GM21619 (cell line): Measurements from ENCODE around the gene PCDHB16.
"Not testable (repeated sequence)": the region's sequence is repeated elsewhere in the genome, so short reads cannot be mapped to it uniquely, and the experiment has no call there.

Source experiments
- ATAC-seq: cut with Tn5 transposase; IDR thresholded peaks from one replicate; pipeline ENCODE4 v1.9.1; 2021; ENCODE audit not compliant: unreplicated experiment

The PCDHB16 gene

DNA sequence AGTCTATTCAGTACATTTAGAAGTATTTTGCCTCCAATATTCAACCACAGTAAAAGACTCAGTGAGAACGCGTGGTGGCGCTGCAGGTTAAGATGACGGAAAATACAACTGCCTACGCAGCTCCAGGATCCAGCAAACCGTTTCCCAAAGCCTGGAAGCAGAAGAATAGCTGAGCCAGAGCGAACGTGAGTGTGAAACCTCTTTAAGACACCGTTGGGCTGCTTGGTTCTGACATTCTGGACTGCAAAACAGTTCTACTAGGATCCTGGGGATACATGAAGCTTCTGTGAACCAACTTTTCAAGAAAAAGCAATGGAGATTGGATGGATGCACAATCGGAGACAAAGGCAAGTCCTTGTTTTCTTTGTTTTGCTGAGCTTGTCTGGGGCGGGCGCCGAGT lies at the start of gene PCDHB16:
TSS of gene PCDHB16 (plus strand) at position 140 of the 400 bp plus-strand sequence. CDS start at position 313, 173 bp downstream.
- no peak for ATAC-seq

DNA sequence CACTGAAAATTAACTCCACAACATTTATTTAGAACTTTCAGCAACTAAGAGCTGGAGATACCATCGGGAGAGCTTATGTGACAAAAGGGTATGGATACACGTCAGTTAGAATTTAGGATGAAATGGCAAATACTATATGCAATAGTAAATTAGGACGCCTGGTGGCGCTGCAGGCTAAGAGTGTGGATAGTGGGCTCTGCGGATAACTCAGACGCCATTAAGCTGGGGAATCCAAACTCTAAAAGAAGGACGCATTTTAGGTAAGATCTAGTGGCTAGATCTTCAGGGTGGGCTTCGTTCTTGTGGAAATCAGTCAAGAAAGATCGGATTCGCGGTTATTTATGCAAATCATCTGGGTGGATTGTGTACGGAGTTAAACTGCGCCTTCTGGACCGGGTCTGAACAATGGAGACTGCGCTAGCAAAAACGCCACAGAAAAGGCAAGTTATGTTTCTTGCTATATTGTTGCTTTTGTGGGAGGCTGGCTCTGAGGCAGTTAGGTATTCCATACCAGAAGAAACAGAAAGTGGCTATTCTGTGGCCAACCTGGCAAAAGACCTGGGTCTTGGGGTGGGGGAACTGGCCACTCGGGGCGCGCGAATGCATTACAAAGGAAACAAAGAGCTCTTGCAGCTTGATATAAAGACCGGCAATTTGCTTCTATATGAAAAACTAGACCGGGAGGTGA lies 47.0 kb upstream of the PCDHB16 start, which contains the start of gene PCDHB5:
TSS of gene PCDHB5 (plus strand) at position 177 of the 688 bp plus-strand sequence. CDS start at position 406, 229 bp downstream.
- no peak for ATAC-seq

DNA sequence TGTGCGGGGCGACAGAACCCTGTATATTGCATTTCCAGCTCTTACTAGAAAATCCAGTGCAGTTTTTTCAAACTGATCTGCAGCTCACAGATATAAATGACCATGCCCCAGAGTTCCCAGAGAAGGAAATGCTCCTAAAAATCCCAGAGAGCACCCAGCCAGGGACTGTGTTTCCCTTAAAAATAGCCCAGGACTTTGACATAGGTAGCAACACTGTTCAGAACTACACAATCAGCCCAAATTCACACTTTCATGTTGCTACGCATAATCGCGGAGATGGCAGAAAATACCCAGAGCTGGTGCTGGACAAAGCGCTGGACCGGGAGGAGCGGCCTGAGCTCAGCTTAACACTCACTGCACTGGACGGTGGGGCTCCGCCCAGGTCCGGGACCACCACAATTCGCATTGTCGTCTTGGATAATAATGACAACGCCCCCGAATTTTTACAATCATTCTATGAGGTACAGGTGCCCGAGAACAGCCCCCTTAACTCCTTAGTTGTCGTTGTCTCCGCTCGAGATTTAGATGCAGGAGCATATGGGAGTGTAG lies 46.4 kb upstream of the PCDHB16 start:
- no peak for ATAC-seq

DNA sequence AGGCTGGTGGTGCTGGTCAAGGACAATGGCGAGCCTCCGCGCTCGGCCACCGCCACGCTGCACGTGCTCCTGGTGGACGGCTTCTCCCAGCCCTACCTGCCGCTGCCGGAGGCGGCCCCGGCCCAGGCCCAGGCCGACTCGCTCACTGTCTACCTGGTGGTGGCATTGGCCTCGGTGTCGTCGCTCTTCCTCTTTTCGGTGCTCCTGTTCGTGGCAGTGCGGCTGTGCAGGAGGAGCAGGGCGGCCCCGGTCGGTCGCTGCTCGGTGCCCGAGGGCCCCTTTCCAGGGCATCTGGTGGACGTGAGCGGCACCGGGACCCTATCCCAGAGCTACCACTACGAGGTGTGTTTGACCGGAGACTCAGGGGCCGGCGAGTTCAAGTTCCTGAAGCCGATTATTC lies 44.8 kb upstream of the PCDHB16 start:
- ATAC-seq, result not testable (repeated sequence)

DNA sequence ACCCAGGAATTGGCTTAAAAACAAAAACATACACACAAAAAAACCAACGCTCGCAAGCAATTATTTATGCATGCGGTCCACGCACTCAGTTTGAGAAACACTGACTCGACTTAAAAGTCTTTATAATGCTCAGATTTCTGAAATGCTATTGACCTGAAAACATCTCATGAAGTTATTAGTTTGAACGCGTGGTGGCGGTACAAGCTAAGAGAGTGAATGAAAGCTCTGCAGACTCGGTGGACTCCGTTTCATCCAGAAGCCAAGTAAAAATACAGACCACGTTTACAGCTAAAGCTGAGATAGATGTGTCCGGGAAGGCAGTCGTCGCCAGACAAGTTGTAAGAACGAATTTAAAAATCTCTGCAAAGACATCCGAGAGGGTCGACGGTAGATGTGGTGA lies 32.4 kb upstream of the PCDHB16 start, which contains the start of gene PCDHB6:
TSS of gene PCDHB6 (plus strand) at position 246 of the 400 bp plus-strand sequence. CDS start 201 bp downstream, outside the sequence.
- ATAC-seq, result no peak

DNA sequence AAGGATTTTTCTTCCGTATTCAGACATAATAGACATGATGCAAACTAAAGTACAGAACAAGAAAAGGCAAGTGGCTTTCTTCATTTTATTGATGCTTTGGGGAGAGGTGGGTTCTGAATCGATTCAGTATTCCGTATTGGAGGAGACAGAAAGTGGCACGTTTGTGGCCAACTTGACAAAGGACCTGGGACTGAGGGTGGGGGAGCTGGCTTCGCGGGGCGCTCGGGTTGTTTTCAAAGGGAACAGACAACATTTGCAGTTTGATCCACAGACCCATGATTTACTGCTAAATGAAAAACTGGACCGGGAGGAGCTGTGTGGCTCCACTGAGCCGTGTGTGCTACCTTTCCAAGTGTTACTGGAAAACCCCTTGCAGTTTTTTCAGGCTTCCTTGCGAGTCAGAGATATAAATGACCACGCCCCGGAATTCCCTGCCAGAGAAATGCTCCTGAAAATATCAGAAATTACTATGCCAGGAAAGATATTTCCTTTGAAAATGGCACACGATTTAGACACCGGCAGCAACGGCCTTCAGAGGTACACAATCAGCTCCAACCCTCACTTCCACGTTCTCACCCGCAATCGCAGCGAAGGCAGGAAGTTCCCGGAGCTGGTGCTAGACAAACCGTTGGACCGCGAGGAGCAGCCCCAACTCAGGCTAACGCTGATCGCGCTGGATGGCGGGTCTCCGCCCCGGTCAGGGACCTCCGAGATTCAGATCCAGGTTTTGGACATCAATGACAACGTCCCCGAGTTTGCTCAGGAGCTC lies 31.8 kb upstream of the PCDHB16 start:
- ATAC-seq, result no peak

DNA sequence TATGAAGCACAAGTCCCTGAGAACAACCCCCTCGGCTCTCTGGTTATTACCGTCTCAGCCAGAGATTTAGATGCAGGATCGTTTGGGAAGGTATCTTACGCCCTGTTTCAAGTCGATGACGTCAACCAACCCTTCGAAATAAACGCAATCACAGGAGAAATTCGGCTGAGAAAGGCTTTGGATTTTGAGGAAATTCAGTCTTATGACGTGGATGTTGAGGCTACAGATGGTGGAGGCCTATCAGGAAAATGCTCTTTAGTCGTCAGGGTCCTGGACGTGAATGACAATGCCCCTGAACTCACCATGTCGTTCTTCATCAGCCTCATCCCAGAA lies 31.2 kb upstream of the PCDHB16 start:
- ATAC-seq, result no peak

DNA sequence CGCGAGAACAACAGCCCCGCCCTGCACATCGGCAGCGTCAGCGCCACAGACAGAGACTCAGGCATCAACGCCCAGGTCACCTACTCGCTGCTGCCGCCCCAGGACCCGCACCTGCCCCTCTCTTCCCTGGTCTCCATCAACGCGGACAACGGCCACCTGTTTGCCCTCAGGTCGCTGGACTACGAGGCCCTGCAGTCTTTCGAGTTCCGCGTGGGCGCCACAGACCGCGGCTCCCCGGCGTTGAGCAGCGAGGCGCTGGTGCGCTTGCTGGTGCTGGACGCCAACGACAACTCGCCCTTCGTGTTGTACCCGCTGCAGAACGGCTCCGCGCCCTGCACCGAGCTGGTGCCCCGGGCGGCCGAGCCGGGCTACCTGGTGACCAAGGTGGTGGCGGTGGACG lies 30.6 kb upstream of the PCDHB16 start:
- not testable (repeated sequence) for ATAC-seq

DNA sequence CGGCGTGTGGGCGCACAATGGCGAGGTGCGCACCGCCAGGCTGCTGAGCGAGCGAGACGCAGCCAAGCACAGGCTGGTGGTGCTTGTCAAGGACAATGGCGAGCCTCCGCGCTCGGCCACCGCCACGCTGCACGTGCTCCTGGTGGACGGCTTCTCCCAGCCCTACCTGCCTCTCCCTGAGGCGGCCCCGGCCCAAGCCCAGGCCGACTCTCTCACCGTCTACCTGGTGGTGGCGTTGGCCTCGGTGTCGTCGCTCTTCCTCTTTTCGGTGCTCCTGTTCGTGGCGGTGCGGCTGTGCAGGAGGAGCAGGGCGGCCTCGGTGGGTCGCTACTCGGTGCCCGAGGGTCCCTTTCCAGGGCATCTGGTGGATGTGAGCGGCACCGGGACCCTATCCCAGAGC lies 30.1 kb upstream of the PCDHB16 start:
- ATAC-seq, result not testable (repeated sequence)

DNA sequence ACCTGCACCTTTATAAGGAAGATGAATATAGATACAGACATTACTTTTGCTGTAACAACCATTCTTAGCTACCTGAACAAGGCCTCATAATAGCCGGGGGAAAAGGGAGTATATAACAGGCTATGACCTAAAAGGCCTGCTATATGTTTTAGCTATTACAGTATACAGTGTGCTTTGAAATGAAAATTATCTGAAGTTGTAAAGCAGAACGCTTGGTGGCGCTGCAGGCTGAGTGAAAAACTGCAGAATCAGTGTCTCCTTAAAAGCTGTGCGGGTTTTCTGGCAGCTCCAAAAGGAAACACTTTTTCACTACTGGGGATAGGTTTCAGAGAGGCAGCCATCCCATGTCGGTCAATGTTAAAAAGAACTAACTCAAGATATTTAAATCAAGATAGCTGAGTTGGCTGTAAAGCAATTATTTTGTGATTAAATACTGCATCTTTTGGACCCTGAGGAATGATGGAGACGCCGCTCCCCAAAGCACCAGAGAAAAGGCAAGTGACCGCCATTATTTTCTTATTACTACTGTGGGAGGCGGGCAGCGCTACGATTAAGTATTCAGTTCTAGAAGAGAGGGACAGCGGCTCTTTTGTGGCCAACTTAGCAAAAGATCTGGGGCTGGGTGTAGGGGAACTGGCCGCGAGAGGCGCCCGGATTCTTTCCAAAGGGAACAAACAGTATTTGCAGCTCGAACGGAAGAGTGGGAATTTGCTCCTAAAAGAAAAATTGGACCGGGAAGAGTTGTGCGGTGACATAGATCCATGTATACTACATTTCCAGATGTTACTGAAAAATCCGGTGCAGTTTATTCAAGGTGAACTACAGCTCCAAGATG lies 26.4 kb upstream of the PCDHB16 start:
- no peak for ATAC-seq

DNA sequence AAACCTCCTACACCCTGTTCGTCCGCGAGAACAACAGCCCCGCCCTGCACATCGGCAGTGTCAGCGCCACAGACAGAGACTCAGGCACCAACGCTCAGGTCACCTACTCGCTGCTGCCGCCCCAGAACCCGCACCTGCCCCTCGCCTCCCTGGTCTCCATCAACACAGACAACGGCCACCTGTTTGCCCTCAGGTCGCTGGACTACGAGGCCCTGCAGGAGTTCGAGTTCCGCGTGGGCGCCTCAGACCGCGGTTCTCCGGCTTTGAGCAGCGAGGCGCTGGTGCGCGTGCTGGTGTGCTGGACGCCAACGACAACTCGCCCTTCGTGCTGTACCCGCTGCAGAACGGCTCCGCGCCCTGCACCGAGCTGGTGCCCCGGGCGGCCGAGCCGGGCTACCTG lies 24.8 kb upstream of the PCDHB16 start:
- not testable (repeated sequence) for ATAC-seq

DNA sequence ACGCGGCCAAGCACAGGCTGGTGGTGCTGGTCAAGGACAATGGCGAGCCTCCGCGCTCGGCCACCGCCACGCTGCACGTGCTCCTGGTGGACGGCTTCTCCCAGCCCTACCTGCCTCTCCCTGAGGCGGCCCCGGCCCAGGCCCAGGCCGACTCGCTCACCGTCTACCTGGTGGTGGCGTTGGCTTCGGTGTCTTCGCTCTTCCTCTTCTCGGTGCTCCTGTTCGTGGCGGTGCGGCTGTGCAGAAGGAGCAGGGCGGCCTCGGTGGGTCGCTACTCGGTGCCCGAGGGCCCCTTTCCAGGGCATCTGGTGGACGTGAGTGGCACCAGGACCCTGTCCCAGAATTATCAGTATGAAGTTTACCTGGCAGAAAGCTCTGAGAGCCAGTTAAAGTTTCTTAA lies 24.3 kb upstream of the PCDHB16 start:
- not testable (repeated sequence) for ATAC-seq

DNA sequence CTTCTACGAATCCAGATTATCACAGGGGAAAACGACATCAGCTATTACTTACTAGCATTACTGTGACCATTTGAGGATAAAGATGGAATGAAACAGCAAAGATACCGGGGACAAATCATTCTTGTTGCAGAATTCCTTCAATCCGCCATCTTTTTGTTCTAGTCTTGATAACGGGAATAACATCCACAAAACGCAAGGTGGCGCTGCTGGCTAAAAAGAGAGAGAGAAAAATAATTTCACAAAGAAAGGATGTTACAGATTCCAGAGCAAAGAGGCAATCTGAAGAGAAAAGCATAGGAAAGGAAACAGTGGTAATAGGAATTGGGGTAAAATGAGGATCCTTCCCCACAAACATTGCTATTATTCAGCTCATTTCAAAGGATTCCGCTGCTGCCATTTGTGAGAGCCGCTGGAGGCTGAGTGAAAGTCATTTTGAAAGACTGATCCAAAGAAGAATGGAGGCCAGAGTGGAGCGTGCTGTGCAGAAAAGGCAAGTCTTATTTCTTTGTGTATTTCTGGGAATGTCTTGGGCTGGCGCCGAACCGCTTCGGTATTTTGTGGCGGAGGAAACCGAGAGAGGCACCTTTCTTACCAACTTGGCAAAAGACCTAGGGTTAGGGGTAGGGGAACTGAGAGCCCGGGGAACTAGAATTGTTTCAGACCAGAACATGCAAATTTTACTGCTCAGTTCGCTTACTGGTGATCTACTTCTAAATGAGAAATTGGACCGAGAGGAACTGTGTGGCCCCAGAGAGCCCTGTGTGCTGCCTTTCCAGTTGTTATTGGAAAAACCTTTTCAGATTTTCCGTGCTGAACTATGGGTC lies 9.6 kb upstream of the PCDHB16 start, which contains the start of gene PCDHB7:
TSS of gene PCDHB7 (plus strand) at position 264 of the 824 bp plus-strand sequence. CDS start at position 456, 192 bp downstream.
- ATAC-seq, result no peak

DNA sequence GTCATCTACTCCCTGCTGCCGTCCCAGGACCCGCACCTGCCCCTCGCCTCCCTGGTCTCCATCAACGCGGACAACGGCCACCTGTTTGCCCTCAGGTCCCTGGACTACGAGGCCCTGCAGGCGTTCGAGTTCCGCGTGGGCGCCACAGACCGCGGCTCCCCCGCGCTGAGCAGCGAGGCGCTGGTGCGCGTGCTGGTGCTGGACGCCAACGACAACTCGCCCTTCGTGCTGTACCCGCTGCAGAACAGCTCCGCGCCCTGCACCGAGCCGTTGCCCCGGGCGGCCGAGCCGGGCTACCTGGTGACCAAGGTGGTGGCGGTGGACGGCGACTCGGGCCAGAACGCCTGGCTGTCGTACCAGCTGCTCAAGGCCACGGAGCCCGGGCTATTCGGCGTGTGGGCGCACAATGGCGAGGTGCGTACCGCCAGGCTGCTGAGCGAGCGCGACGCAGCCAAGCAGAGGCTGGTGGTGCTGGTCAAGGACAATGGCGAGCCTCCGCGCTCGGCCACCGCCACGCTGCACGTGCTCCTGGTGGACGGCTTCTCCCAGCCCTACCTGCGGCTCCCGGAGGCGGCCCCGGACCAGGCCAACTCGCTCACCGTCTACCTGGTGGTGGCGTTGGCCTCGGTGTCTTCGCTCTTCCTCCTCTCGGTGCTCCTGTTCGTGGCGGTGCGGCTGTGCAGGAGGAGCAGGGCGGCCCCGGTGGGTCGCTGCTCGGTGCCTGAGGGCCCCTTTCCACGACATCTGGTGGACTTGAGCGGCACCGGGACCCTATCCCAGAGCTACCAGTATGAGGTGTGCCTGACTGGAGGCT lies 7.7 kb upstream of the PCDHB16 start:
- ATAC-seq, result not testable (repeated sequence)

DNA sequence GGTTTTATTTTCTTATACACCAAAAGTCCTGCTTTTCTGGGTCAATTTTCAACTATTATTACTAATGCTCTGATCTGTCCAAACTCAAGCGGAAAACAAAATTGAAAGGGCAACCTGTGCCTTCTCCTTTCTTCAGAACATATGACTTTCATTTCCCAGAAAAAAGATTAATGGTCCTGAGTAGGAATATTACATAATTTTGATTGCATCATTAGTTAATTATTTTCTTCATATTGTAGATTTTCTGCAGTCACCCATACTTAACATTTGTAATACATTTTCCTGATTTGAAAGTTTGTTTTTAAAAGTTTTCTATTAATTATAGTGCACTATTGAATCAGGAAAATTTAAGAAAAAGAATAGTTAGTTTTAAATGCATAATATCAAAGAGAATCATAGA lies 6.3 kb upstream of the PCDHB16 start:
- no peak for ATAC-seq

DNA sequence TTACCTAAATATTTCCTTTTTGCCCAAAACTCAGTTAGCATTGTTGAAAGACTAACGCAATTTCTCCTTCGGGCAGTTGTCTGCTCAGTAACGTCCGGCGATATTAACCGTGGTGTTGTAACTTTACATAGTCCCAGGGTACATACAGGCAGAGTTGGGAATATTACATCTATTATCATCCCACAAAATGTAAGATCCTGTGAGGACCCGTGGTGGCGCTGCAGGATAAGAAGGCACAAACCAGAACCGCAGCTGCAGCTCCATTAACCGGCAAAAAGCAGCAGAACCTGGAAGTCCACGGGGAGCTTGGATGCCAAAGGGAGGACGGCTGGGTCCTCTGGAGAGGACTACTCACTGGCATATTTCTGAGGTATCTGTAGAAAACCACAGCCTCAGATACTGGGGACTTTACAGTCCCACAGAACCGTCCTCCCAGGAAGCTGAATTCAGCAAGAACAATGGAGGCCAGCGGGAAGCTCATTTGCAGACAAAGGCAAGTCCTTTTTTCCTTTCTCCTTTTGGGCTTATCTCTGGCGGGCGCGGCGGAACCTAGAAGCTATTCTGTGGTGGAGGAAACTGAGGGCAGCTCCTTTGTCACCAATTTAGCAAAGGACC lies 4.5 kb upstream of the PCDHB16 start, which contains the start of gene PCDHB8:
TSS of gene PCDHB8 (plus strand) at position 214 of the 615 bp plus-strand sequence. CDS start at position 459, 245 bp downstream.
- not testable (repeated sequence) for ATAC-seq

DNA sequence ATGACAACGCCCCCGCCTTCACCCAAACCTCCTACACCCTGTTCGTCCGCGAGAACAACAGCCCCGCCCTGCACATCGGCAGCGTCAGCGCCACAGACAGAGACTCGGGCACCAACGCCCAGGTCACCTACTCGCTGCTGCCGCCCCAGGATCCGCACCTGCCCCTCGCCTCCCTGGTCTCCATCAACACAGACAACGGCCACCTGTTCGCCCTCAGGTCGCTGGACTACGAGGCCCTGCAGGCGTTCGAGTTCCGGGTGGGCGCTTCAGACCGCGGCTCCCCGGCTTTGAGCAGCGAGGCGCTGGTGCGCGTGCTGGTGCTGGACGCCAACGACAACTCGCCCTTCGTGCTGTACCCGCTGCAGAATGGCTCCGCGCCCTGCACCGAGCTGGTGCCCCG lies 2.8 kb upstream of the PCDHB16 start:
- not testable (repeated sequence) for ATAC-seq

DNA sequence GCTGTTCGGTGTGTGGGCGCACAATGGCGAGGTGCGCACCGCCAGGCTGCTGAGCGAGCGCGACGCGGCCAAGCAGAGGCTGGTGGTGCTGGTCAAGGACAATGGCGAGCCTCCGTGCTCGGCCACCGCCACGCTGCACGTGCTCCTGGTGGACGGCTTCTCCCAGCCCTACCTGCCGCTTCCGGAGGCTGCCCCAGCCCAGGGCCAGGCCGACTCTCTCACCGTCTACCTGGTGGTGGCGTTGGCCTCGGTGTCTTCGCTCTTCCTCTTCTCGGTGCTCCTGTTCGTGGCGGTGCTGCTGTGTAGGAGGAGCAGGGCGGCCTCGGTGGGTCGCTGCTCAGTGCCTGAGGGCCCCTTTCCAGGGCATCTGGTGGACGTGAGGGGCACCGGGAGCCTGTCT lies 2.3 kb upstream of the PCDHB16 start:
- ATAC-seq, result not testable (repeated sequence)

DNA sequence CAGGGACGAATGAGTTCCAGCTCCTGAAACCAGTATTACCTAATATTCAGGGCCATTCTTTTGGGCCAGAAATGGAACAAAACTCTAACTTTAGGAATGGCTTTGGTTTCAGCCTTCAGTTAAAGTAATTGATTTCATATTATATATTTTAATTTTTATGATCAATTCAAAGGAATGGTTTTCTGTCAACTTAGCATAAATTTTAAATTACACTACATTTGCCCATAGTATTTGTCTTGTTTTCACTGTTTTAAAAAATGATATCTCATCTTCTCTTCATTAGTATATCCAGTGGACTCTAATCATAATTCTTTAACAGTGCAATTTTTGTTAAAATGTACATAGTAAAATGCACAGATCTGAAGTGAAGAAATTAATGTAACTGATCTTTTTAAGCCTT lies 1.9 kb upstream of the PCDHB16 start:
- no peak for ATAC-seq
